Aorta (tissue), 5 donors: ENCODE data around the gene DPEP3. TPM values are rescaled to one million over a fixed set of nuclear protein-coding genes. Genes with fewer than 3 reads are reported as not detected.

Experiments used
- ATAC-seq: fragments of 200-7000 bp; cut with Tn5 transposase; one replicate; pipeline ENCODE4 v1.9.1; 2022; ENCODE audit warnings: moderate library complexity; ENCODE audit not compliant: low FRiP score
- DNase-seq, 2 donors: peaks; one replicate each; pipeline ENCODE4 v3.0.0-alpha.2; 2020
- H3K27ac ChIP-seq, 2 donors: one replicate each; pipeline ENCODE4 v1.5.1; 2013; ENCODE audit warnings: low read length in 2 of 2, mild to moderate bottlenecking in 2 of 2, moderate library complexity in 2 of 2, control low read depth in 1 of 2, inconsistent platforms in 1 of 2, low read depth in 1 of 2
- H3K27me3 ChIP-seq, 2 donors: one replicate each; pipeline ENCODE4 v1.6.1; 2013; ENCODE audit warnings: control low read depth in 1 of 2, low read length in 1 of 2, mild to moderate bottlenecking in 1 of 2, moderate library complexity in 1 of 2; ENCODE audit not compliant: insufficient read depth in 2 of 2, control insufficient read depth in 1 of 2
- H3K36me3 ChIP-seq, 2 donors: one replicate each; pipeline ENCODE4 v1.6.1; 2013; ENCODE audit warnings: control low read depth in 1 of 2, low read length in 1 of 2, mild to moderate bottlenecking in 1 of 2; ENCODE audit not compliant: insufficient read depth in 2 of 2, control insufficient read depth in 1 of 2
- H3K4me1 ChIP-seq, 2 donors: one replicate each; pipeline ENCODE4 v1.6.1; 2013; ENCODE audit warnings: low read length in 2 of 2, control low read depth in 1 of 2, mild to moderate bottlenecking in 1 of 2, moderate library complexity in 1 of 2; ENCODE audit not compliant: insufficient read depth in 2 of 2, control insufficient read depth in 1 of 2
- H3K4me3 ChIP-seq, 2 donors: one replicate each; pipeline ENCODE4 v1.5.1; 2013; ENCODE audit warnings: low read length in 2 of 2, control low read depth in 1 of 2, mild to moderate bottlenecking in 1 of 2
- H3K9me3 ChIP-seq: one replicate; pipeline ENCODE4 v1.6.1; 2013; ENCODE audit warnings: mild to moderate bottlenecking, low read length; ENCODE audit not compliant: control insufficient read depth
- WGBS, 2 donors: extraction: QIAGEN DNeasy Blood & Tissue Kit; methylation state at CpG; one replicate each; pipeline ENCODE4 v1.1.7; 2013; 5-methylcytosine and 5-hydroxymethylcytosine counted together
- intact Hi-C, 2 donors: fragments of 100-400 bp; cut with DNase I; formaldehyde crosslinking; loops; one replicate each; pipeline versions ENCODE4 v1.14.2 to v1.15.0; 2022
- polyA plus RNA-seq, 2 donors: library from polyadenylated mRNA; stranded (reverse); fragments of 200-250 nt; gene quantifications; one replicate each; pipeline ENCODE4 v1.2.3, GENCODE V29; 2013
- total RNA-seq, 2 donors: library from RNA; stranded (reverse); fragmentation: NEBNext Ultra II Directional; extraction: Animal tissue kit (Norgen Biotek cat#: 25700); gene quantifications; one replicate each; pipeline ENCODE4 v1.2.1, GENCODE V29; 2021
- donor health status: healthy with polysubstance abuse.
- donor health status: Bipolar disorder and iron deficiency.
- donor health status: DM: no; HTN: no; CAD: no.
- donor health status: DM: no; HTN: no; CAD: no.
- donor health status: DM: yes; HTN: yes; CAD: no.

DPEP3 gene
- total and polyA plus RNA-seq, 4 donors, result not detected

DNA sequence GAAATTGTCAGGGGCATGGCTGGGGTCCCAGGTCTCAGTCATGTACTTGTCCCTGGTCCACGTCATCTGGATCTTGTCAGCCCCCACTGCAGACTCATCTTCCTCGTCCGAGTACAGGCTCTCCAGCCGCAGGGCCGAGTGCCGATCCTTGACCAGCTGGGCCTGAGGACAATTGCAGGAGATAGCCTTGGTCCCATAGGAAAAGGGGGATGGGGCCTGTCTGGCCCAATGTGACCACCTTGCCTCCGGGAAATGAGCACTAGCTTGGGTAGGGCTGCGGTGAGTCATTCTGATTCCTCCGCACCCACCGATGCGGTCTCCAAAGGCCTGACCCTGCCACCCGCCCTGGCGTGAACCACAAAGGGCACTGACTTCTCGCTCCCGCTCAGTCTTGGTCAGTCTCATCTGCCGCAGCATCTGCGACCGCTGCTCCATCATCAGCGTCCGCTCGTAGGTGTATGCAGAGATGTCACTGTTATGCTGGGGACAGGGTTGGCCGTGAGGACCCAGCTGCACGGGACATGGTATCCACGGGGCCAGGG is 34.8 kb downstream of the DPEP3 start:
- Histone ChIP-seq H3K4me3 (no peak overlapping the region), H3K4me1 (no peaks in the 10 kb centered on the region), H3K36me3 (peaks cover 4 to 36% of the 10 kb centered on the region in 2 donors), H3K9me3 (no peaks in the 10 kb centered on the region), H3K27me3 (no peaks in the 10 kb centered on the region), H3K27ac (no peak overlapping the region)
- 88 to 89% methylated on average over 24 of the region's 24 CpGs for WGBS, 2 donors
- intact Hi-C loops, result no loop called here
- ATAC-seq (no peak), DNase-seq (no peak)

- no peaks in the 10 kb centered on the region for H3K4me1 ChIP-seq
- H3K27ac ChIP-seq, result peak overlapping the region in 1 of 2 donors; percentile 30
- 85 to 90% methylated on average over 24 of the region's 24 CpGs for WGBS, 2 donors
- H3K9me3 ChIP-seq, result no peaks in the 10 kb centered on the region
- DNase-seq, result no peak
- H3K27me3 ChIP-seq, result no peaks in the 10 kb centered on the region
- intact Hi-C loops, result no loop called here
- H3K36me3 ChIP-seq, result peaks cover 4 to 32% of the 10 kb centered on the region in 2 donors
- H3K4me3 ChIP-seq, result no peak overlapping the region
- ATAC-seq, result peak; percentile 1
These were observed 35.5 kb downstream of the DPEP3 start for GRCh38 chr16:67944690-67945391.

- no peaks in the 10 kb centered on the region for H3K4me1 ChIP-seq
- H3K27me3 ChIP-seq, result no peaks in the 10 kb centered on the region
- peaks cover 4 to 28% of the 10 kb centered on the region in 2 donors for H3K36me3 ChIP-seq
- peak; percentile 89 to 90 for DNase-seq
- intact Hi-C loops, result no loop called here
- no peaks in the 10 kb centered on the region for H3K9me3 ChIP-seq
- H3K27ac ChIP-seq, result peak within 1 kb of the TSS in 1 of 2 donors; percentile 53
- H3K4me3 ChIP-seq, result no peak within 1 kb of the TSS
- ATAC-seq, result peak; percentile 82
- 14 to 18% methylated on average over 19 to 23 of the region's 23 CpGs for WGBS, 2 donors
These were observed 36.4 kb downstream of the DPEP3 start, which contains the start of gene LCAT for GRCh38 chr16:67943619-67944504. Gene LCAT, minus strand, starts transcription at chr16:67944120. Its CDS starts 19 bp downstream, at chr16:67944101.

- no peak for DNase-seq
- Histone ChIP-seq H3K36me3 (peaks cover 2 to 28% of the 10 kb centered on the region in 2 donors), H3K27ac (peak overlapping the region in 1 of 2 donors; percentile 53), H3K4me1 (no peaks in the 10 kb centered on the region), H3K4me3 (no peak overlapping the region), H3K9me3 (no peaks in the 10 kb centered on the region), H3K27me3 (no peaks in the 10 kb centered on the region)
- intact Hi-C loops, result no loop called here
- no peak for ATAC-seq
- 78 to 80% methylated on average over 6 of the region's 6 CpGs for WGBS, 2 donors
These were observed 37.1 kb downstream of the DPEP3 start for GRCh38 chr16:67943256-67943618.

DNA sequence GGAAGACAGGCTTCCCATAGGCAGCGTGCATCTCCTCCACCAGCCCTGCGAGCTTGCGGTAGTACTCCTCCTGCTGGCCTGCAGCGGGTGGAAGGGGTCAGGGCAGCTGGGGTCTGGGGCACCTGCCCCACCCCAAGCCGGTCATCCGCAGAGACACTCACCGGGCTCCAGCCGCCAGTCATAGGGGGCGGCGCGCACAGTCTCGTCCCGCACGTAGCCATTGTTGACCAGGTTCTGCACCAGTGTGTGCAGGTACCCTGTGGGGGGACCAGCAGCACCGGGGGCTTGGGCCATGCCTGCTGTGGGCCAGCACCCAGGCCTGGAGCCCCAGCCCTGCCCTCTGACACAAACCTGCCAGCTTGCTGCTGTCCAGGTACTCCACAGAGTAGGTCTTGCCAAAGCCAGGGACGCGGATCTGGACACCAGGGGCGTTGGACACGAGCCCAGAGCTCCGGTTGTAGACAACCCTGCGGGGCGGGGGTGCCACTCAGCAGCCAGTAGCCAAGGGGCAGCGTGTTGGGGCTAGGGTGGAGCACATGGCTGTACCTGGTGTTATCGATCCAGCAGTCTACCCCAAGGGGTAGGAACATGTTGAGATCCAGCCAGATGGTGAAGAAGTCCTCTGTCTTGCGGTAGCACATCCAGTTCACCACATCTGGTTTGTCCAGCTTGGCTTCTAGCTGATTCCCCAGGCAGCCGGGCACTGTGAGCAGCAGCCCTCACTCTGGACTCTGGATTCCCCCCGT is 37.6 kb downstream of the DPEP3 start:
- Histone ChIP-seq H3K9me3 (no peaks in the 10 kb centered on the region), H3K4me3 (no peak overlapping the region), H3K36me3 (peaks cover 0 to 23% of the 10 kb centered on the region in 2 donors), H3K4me1 (no peaks in the 10 kb centered on the region), H3K27ac (no peak overlapping the region), H3K27me3 (no peaks in the 10 kb centered on the region)
- WGBS, 2 donors, result 67 to 76% methylated on average over 20 to 27 of the region's 27 CpGs
- ATAC-seq (no peak), DNase-seq (peak in 1 of 2 donors; percentile 67)
- intact Hi-C loops, result no loop called here

DNA sequence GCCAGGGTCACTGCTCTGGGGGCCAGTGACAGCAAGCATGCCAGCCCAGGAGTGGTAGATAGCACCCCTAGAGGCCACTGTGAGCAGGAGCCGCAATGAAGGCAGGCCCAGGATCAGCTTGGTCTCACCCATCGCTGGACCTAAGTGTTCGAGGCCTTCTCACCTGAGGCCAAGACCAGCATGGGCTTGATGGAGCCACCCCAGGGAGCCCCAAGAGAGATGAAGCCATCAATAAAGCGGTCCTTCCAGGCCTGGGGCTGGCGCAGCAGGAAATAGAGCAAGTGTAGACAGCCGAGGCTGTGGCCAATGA is 38.1 kb downstream of the DPEP3 start:
- WGBS, 2 donors, result 66 to 69% methylated on average over 6 of the region's 6 CpGs
- Histone ChIP-seq H3K27me3 (no peaks in the 10 kb centered on the region), H3K27ac (no peak overlapping the region), H3K36me3 (peaks cover 0 to 21% of the 10 kb centered on the region in 2 donors), H3K4me3 (no peak overlapping the region), H3K9me3 (no peaks in the 10 kb centered on the region), H3K4me1 (no peaks in the 10 kb centered on the region)
- intact Hi-C loops, result no loop called here
- ATAC-seq (no peak), DNase-seq (peak in 1 of 2 donors; percentile 78)

- H3K36me3 ChIP-seq, result peaks cover 0 to 16% of the 10 kb centered on the region in 2 donors
- H3K4me1 ChIP-seq, result no peaks in the 10 kb centered on the region
- intact Hi-C loops, result no loop called here
These were observed 38.7 kb downstream of the DPEP3 start for GRCh38 chr16:67941469-67942199.

More at GRCh38 chr16:67941469-67942199, 38.7 kb downstream of the DPEP3 start:
- H3K27me3 ChIP-seq, result no peaks in the 10 kb centered on the region
- H3K9me3 ChIP-seq, result no peaks in the 10 kb centered on the region
- ATAC-seq, result no peak
- no peak overlapping the region for H3K27ac ChIP-seq
- no peak for DNase-seq
- H3K4me3 ChIP-seq, result no peak overlapping the region
- WGBS, 2 donors, result 77 to 78% methylated on average over 9 of the region's 9 CpGs
